K562 (cell line): ENCODE results near the gene HMX1. TPM values are rescaled to one million over a fixed set of nuclear protein-coding genes. Genes with fewer than 3 reads are reported as not detected.

Experiments used
- ATAC-seq: fragments of 200-7000 bp; cut with Tn5 transposase; 3 replicates; pipeline ENCODE4 v1.9.1; 2020; ENCODE audit warnings: moderate library complexity
- BruUV-seq: library from RNA; stranded (reverse); fragments of 400-500 nt; replicated peaks from 2 replicates; lab custom pipeline; 2021; lab: Mats Ljungman, UMichigan
- CTCF ChIA-PET: fragments of 300-600 bp; formaldehyde crosslinking; extraction: SDS; loops from one replicate; lab custom pipeline; 2021; ENCODE audit warnings: low intra/inter-chr PET ratio; lab: Yijun Ruan, JAX
- POLR2A ChIA-PET: fragments of 300-600, 350-650 bp; sonication (Branson Sonifier 250); formaldehyde crosslinking; extraction: SDS; loops from one replicate; lab custom pipeline; 2021; ENCODE audit warnings: antibody characterized with exemption, inconsistent platforms; lab: Yijun Ruan, JAX
- DNase-seq, 4 experiments: peaks; one replicate each; pipeline versions ENCODE4 v3.0.0 to v3.0.0-alpha.2; 2011 to 2018; ENCODE audit warnings: low spot score in 3 of 4, mixed read lengths in 3 of 4; ENCODE audit errors: extremely low read depth in 1 of 4
- FAIRE-seq: peaks from 2 replicates; lab custom pipeline; 2011; peaks lifted over from hg19 to GRCh38; lab: Jason Lieb, UNC
- H2AFZ ChIP-seq: 2 replicates; pipeline ENCODE4 v1.6.0; 2011; ENCODE audit warnings: low read depth, low read length, control low read depth, inconsistent platforms
- H3K27ac ChIP-seq: fragments of 200-600 bp; 3 replicates; pipeline ENCODE4 v1.8.0; 2011; ENCODE audit warnings: low read depth, mild to moderate bottlenecking, control low read depth, inconsistent platforms, low read length, moderate library complexity, mixed read lengths; ENCODE audit errors: extremely low read depth
- H3K27me3 ChIP-seq, 2 experiments: fragments of 300-600 bp in 1 of 2; 2 replicates in 1 of 2; 3 replicates in 1 of 2; pipeline versions ENCODE4 v1.6.0 to v1.8.0; 2011; ENCODE audit warnings: inconsistent platforms in 2 of 2, low read length in 2 of 2, mild to moderate bottlenecking in 1 of 2, mixed read lengths in 1 of 2, moderate library complexity in 1 of 2; ENCODE audit not compliant: control insufficient read depth in 2 of 2, insufficient read depth in 2 of 2
- H3K36me3 ChIP-seq: fragments of 300-600 bp; 3 replicates; pipeline ENCODE4 v1.8.0; 2011; ENCODE audit warnings: mild to moderate bottlenecking, low read length, inconsistent platforms; ENCODE audit not compliant: control insufficient read depth, insufficient read depth
- H3K4me1 ChIP-seq, 2 experiments: fragments of 200-600 bp in 1 of 2; replicated peaks in 1 of 2; 2 replicates in 1 of 2; 3 replicates in 1 of 2; pipeline versions ENCODE4 v1.5.1 to v1.8.0; 2011; ENCODE audit warnings: inconsistent platforms in 2 of 2, low read length in 2 of 2, mild to moderate bottlenecking in 1 of 2, mixed read lengths in 1 of 2, moderate library complexity in 1 of 2; ENCODE audit not compliant: control insufficient read depth in 2 of 2, insufficient read depth in 2 of 2
- H3K4me2 ChIP-seq: 2 replicates; pipeline ENCODE4 v1.6.1; 2011; ENCODE audit warnings: low read length, control low read depth, inconsistent platforms, mixed read lengths; ENCODE audit not compliant: insufficient read depth
- H3K4me3 ChIP-seq: fragments of 200-600 bp; sonication (generic), shearing (Covaris generic); 2 replicates; pipeline ENCODE4 v1.5.1; 2016; ENCODE audit warnings: control low read depth, inconsistent platforms
- H3K79me2 ChIP-seq: fragments of 200-600 bp; 3 replicates; pipeline ENCODE4 v1.8.0; 2011; ENCODE audit warnings: low read length, inconsistent platforms; ENCODE audit not compliant: control insufficient read depth, insufficient read depth
- H3K9ac ChIP-seq, 2 experiments: 2 replicates each; pipeline versions ENCODE4 v1.6.0 to v1.6.1; 2011; ENCODE audit warnings: low read depth in 2 of 2, low read length in 2 of 2, control low read depth in 1 of 2, inconsistent platforms in 1 of 2, mild to moderate bottlenecking in 1 of 2, mixed read lengths in 1 of 2; ENCODE audit not compliant: insufficient read depth in 1 of 2
- H3K9me1 ChIP-seq: one replicate; pipeline ENCODE4 v1.6.0; 2011; ENCODE audit warnings: inconsistent platforms, mild to moderate bottlenecking, low read length, moderate library complexity; ENCODE audit not compliant: control insufficient read depth, insufficient read depth
- H3K9me3 ChIP-seq: replicated peaks from 2 replicates; pipeline ENCODE4 v1.5.1; 2011; ENCODE audit warnings: low read depth, low read length, inconsistent platforms; ENCODE audit not compliant: control insufficient read depth, insufficient read depth
- H4K20me1 ChIP-seq: replicated peaks from 2 replicates; pipeline ENCODE4 v1.6.1; 2011; ENCODE audit warnings: low read length, inconsistent platforms, mixed read lengths; ENCODE audit not compliant: control insufficient read depth, insufficient read depth
- FOXA1 ChIP-seq: fragments of 450-650 bp; IDR thresholded peaks from 2 replicates; pipeline ENCODE4 v1.6.1; 2016; ENCODE audit warnings: mild to moderate bottlenecking, borderline replicate concordance
- FUS ChIP-seq: fragments of 200-400 bp; formaldehyde crosslinking; optimal IDR thresholded peaks from 2 replicates; pipeline ENCODE3; 2017; ENCODE audit warnings: low read depth, low read length
- POLR2A ChIP-seq: fragments of 450-650 bp; conservative IDR thresholded peaks from 2 replicates; pipeline ENCODE4 v1.6.1; 2016
- THRAP3 ChIP-seq: fragments of 450-650 bp; IDR thresholded peaks from 2 replicates; pipeline ENCODE4 v1.6.1; 2016; ENCODE audit warnings: mild to moderate bottlenecking, inconsistent platforms, borderline replicate concordance
- WGBS: fragments of 100-300 bp; shearing (Covaris generic); methylation state at CpG from one replicate; pipeline ENCODE4 v1.1.6; 2016; ENCODE audit warnings: low coverage, mixed read lengths; ENCODE audit not compliant: insufficient coverage; ENCODE audit errors: missing lambda C conversion rate; 5-methylcytosine and 5-hydroxymethylcytosine counted together
- in situ Hi-C: fragments of 300-500 bp; cut with MboI; formaldehyde crosslinking; loops from 4 replicates; pipeline ENCODE4 v1.15.0; 2018; ENCODE audit warnings: inconsistent platforms, mixed read lengths
- intact Hi-C: fragments of 100-400 bp; cut with micrococcal nuclease; formaldehyde crosslinking; loops from 2 replicates; pipeline ENCODE4 v1.14.2; 2022
- polyA plus RNA-seq, 8 experiments: library from polyadenylated mRNA; depleted of rRNA in 4 of 8; stranded (reverse) in 5 of 8; unstranded in 3 of 8; fragments of >200 nt; fragmentation: Nextera tagmentation in 2 of 8; fragmentation: Illumina TruSeq in 1 of 8; extraction: Ambion mirVana in 2 of 8; extraction: Trizol in 1 of 8; gene quantifications; 2 replicates each; pipeline versions ENCODE4 v1.2.1 to v1.2.3, GENCODE V29; 2011 to 2014; ENCODE audit warnings: inconsistent platforms in 1 of 8, missing spikeins in 1 of 8
- total RNA-seq, 7 experiments: library from RNA; depleted of rRNA in 6 of 7; stranded (reverse); fragments of >200 nt in 6 of 7; fragmentation: Illumina TruSeq in 2 of 7; extraction: Trizol in 2 of 7; gene quantifications; 2 replicates each; pipeline versions ENCODE4 v1.2.1 to v1.2.3, GENCODE V29; 2011 to 2021; ENCODE audit warnings: low replicate concordance in 1 of 7
- TF ChIP-seq, protein P1 (sequence below): fragments of 450-650 bp; formaldehyde crosslinking; IDR thresholded peaks from 2 replicates; pipeline ENCODE4 v1.4.0; 2020; ENCODE audit warnings: mild to moderate bottlenecking
- TF ChIP-seq, protein P2 (sequence below), 2 experiments: fragments of 450-650 bp; IDR thresholded peaks; 2 replicates each; pipeline ENCODE4 v1.6.1; 2016; ENCODE audit warnings: mild to moderate bottlenecking in 2 of 2, borderline replicate concordance in 1 of 2, low read depth in 1 of 2, moderate library complexity in 1 of 2

HMX1 gene
- total and polyA plus RNA-seq, 9 of the 15 experiments (the other 6 are each of a cell fraction or from before 2014, with no cell fraction given), result not detected

GRCh38 chr4:8818063-8818881 is 53.4 kb downstream of the HMX1 start:
- Histone ChIP-seq H3K4me1 (peaks cover 0 to 6% of the 10 kb centered on the region in 2 experiments; a peak in 1 of 5 replicates), H3K9me1 (no peaks in the 10 kb centered on the region), H3K4me2 (no peak overlapping the region), H3K9ac (no peak overlapping the region), H2AFZ (no peak overlapping the region), H3K27ac (no peak overlapping the region), H4K20me1 (no peaks in the 10 kb centered on the region), H3K36me3 (no peaks in the 10 kb centered on the region), H3K4me3 (no peak overlapping the region), H3K79me2 (no peaks in the 10 kb centered on the region), H3K9me3 (no peaks in the 10 kb centered on the region), H3K27me3 (peaks cover 0 to 9% of the 10 kb centered on the region in 2 experiments; a peak in 1 of 5 replicates)
- in situ Hi-C loops (no loop called here), intact Hi-C loops (no loop called here)
- ATAC-seq (no peak), FAIRE-seq (no peak), DNase-seq (no peak)
- no TSS peak for BruUV-seq
- WGBS, result 0% methylated on average over 11 of the region's 11 CpGs
- ChIA-PET POLR2A (interaction anchor here (3.1 kb wide), 1 partner anchor 22 kb away, joined by 24 read pairs; no protein-coding TSS in a partner anchor), CTCF (no interaction called here)
- TF ChIP-seq FOXA1 (no peak), POLR2A (no peak), FUS (no peak), THRAP3 (no peak)
- TF ChIP-seq, protein P1, sequence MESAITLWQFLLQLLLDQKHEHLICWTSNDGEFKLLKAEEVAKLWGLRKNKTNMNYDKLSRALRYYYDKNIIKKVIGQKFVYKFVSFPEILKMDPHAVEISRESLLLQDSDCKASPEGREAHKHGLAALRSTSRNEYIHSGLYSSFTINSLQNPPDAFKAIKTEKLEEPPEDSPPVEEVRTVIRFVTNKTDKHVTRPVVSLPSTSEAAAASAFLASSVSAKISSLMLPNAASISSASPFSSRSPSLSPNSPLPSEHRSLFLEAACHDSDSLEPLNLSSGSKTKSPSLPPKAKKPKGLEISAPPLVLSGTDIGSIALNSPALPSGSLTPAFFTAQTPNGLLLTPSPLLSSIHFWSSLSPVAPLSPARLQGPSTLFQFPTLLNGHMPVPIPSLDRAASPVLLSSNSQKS (CRISPR knock-in tag), result no peak
- TF ChIP-seq, protein P2, sequence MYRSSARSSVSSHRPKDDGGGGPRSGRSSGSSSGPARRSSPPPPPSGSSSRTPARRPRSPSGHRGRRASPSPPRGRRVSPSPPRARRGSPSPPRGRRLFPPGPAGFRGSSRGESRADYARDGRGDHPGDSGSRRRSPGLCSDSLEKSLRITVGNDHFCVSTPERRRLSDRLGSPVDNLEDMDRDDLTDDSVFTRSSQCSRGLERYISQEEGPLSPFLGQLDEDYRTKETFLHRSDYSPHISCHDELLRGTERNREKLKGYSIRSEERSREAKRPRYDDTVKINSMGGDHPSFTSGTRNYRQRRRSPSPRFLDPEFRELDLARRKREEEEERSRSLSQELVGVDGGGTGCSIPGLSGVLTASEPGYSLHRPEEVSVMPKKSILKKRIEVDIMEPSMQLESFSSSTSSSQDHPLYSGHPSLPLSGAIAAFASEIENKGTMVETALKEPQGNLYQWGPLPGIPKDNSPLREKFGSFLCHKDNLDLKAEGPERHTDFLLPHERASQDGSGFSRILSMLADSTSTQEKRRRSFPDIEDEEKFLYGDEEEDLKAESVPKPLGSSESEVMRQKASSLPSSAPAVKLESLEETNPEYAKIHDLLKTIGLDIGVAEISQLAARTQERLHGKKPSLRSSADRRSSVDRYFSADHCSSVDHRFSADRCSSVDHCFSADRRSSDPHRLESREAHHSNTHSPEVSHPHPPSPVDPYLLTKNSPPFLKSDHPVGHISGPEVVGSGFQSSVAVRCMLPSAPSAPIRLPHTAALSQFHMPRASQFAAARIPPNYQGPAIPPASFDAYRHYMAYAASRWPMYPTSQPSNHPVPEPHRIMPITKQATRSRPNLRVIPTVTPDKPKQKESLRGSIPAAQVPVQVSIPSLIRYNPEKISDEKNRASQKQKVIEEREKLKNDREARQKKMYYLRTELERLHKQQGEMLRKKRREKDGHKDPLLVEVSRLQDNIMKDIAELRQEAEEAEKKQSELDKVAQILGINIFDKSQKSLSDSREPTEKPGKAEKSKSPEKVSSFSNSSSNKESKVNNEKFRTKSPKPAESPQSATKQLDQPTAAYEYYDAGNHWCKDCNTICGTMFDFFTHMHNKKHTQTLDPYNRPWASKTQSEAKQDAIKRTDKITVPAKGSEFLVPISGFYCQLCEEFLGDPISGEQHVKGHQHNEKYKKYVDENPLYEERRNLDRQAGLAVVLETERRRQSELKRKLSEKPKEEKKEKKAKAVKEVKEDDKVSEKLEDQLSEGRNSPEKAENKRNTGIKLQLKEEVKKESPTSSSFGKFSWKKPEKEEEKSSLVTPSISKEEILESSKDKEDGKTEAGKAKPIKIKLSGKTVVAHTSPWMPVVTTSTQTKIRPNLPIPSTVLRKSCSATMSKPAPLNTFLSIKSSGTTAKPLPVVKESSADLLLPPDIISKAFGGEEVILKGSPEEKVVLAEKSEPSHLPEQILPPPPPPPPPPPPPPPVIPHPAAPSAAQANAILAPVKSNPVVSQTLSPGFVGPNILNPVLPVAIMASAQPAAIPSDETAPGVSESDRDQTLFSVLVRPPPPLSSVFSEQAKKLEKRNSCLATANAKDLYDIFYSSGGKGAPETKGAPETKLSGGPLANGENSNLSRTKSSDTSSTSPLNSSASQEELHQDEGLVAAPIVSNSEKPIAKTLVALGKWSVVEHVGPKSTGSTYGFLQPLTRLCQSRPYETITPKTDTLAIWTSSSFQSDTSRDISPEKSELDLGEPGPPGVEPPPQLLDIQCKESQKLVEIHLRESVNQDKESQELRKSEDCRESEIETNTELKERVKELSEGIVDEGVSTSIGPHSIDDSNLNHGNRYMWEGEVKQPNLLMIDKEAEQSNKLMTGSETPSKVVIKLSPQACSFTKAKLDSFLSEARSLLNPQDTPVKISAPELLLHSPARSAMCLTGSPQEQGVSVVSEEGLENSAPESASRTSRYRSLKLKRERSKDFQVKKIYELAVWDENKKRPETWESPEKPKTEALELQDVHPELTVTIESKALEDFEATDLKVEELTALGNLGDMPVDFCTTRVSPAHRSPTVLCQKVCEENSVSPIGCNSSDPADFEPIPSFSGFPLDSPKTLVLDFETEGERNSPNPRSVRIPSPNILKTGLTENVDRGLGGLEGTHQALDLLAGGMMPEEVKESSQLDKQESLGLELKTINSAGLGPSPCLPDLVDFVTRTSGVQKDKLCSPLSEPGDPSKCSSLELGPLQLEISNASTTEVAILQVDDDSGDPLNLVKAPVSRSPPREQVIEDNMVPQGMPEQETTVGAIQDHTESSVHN (IDR thresholded peaks at IDR 0.05; ENCODE audit: borderline replicate concordance in 1 of 2, low read depth in 1 of 2), result no peak
